Lower lobe of right lung (tissue), 2 donors: ENCODE measurements around the gene RAB28. TPM values are rescaled to one million over a fixed set of nuclear protein-coding genes. Genes with fewer than 3 reads are reported as not detected.
A peak's percentile ranks its signal among the peaks of the same experiment; 100 is the strongest.

ENCODE experiments used
- ATAC-seq, 2 donors: fragments of 200-7000 bp; cut with Tn5 transposase; one replicate each; pipeline ENCODE4 v1.9.1; 2020 to 2022; ENCODE audit warnings: mild to moderate bottlenecking in 2 of 2, moderate library complexity in 2 of 2
- DNase-seq: peaks from one replicate; pipeline ENCODE4 v3.0.0-alpha.2; 2020
- H3K27ac ChIP-seq: fragments of 200-600 bp; one replicate; pipeline ENCODE4 v1.8.0; 2022
- H3K27me3 ChIP-seq: fragments of 200-600 bp; one replicate; pipeline ENCODE4 v1.8.0; 2022; ENCODE audit warnings: low read depth
- H3K36me3 ChIP-seq: fragments of 200-600 bp; one replicate; pipeline ENCODE4 v1.8.0; 2022; ENCODE audit warnings: mild to moderate bottlenecking
- H3K4me1 ChIP-seq: fragments of 200-600 bp; one replicate; pipeline ENCODE4 v1.8.0; 2022
- H3K4me3 ChIP-seq: fragments of 200-600 bp; one replicate; pipeline ENCODE4 v1.8.0; 2022; ENCODE audit warnings: mild to moderate bottlenecking
- H3K9me3 ChIP-seq: fragments of 200-600 bp; one replicate; pipeline ENCODE4 v1.8.0; 2022
- intact Hi-C: fragments of 100-400 bp; cut with DNase I; formaldehyde crosslinking; loops from one replicate; pipeline ENCODE4 v1.11.0; 2022
- long read RNA-seq: library from polyadenylated mRNA; unstranded; transcript quantifications from one replicate; pipeline ENCODE4 v2.0.0, GENCODE V29; 2021
- total RNA-seq: library from RNA; stranded (reverse); fragmentation: NEBNext Ultra II Directional; extraction: Animal tissue kit (Norgen Biotek cat#: 25700); gene quantifications from one replicate; pipeline ENCODE4 v1.2.1, GENCODE V29; 2021
- TF ChIP-seq, protein P1 (sequence below): fragments of 200-600 bp; IDR thresholded peaks from one replicate; pipeline ENCODE4 v1.8.0; 2022; ENCODE audit warnings: antibody characterized with exemption, mild to moderate bottlenecking
- donor health status: DM: no; HTN: yes; CAD: no; lungs with severe emphysema.

RAB28 gene
- total RNA-seq = 18.8 TPM
- long read RNA-seq, transcript RAB28-202 (7 exons, 1,715 nt) = major isoform, 27 of 40 reads
- long read RNA-seq, transcript RAB28-201 (8 exons, 1,810 nt) = minor isoform, 7 of 40 reads
- long read RNA-seq, partial matches to known transcripts = 2 of 40 reads
- long read RNA-seq, other reads (novel, unspliced or antisense) = 3 of 40 reads

DNA sequence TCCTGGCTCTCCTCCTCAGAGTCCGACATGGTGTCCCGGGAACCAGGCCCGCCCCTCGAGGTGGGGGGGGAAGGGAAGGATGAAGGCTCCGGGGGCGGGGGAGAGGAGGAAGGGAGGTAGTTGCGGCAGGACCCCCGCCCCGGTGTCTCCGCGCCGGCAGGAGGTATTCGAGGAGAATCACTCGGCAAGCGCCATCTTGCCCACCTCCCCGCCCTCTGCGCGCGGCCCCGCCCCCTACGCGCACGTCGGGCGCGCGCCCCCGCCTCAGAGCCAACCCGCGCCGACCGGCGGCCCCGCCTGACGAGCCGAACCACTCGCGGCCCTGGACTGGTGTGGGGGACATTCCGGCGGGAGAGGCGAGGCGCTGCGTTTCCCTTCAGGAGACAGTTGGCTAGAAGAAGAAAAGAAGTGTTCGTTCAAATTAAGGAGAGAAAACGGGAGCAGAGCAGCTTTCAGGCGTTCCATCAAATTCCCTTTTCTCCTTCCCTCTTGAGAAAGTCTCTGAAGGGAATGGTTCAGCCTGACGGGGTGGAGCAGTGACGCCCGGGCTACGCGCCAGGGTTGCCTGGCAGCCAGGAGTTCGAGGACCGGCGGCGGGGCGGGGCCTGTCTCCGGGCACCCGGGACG is at the start of gene RAB28:
RAB28 (minus strand) TSS at position 219 of the 627 bp plus-strand sequence.
- H3K4me3 ChIP-seq = peak within 1 kb of the TSS; percentile 84
- TF ChIP-seq, protein P1, sequence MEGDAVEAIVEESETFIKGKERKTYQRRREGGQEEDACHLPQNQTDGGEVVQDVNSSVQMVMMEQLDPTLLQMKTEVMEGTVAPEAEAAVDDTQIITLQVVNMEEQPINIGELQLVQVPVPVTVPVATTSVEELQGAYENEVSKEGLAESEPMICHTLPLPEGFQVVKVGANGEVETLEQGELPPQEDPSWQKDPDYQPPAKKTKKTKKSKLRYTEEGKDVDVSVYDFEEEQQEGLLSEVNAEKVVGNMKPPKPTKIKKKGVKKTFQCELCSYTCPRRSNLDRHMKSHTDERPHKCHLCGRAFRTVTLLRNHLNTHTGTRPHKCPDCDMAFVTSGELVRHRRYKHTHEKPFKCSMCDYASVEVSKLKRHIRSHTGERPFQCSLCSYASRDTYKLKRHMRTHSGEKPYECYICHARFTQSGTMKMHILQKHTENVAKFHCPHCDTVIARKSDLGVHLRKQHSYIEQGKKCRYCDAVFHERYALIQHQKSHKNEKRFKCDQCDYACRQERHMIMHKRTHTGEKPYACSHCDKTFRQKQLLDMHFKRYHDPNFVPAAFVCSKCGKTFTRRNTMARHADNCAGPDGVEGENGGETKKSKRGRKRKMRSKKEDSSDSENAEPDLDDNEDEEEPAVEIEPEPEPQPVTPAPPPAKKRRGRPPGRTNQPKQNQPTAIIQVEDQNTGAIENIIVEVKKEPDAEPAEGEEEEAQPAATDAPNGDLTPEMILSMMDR = no peak
- ATAC-seq (peak; percentile 99 to 100), DNase-seq (peak; percentile 96)
- H3K4me1 ChIP-seq = peaks cover 22% of the 10 kb centered on the region
- no peaks in the 10 kb centered on the region for H3K9me3 ChIP-seq
- intact Hi-C loops = no loop called here
- peak within 1 kb of the TSS; percentile 91 for H3K27ac ChIP-seq
- H3K27me3 ChIP-seq = peaks cover 11% of the 10 kb centered on the region
- no peaks in the 10 kb centered on the region for H3K36me3 ChIP-seq

DNA sequence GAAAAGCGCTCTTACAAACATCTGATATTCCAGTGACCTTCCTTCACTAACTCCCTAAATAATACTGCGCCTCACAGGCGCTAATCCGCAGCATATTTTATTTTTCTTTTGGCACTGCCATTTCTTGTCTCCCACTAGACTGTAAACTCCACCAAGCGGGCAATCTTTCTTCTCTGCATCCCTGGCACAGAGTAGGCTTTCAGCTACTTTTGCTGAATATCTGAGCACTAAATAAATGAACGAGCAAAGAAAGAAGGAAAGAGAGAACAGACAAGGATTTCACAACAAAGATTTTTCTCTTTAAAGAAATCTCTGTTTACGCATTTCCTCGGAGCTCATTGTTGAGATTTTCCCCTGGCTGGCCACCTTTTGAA is 47.5 kb upstream of the RAB28 start:
- TF ChIP-seq, protein P1 = no peak
- Histone ChIP-seq H3K9me3 (no peaks in the 10 kb centered on the region), H3K4me3 (no peak overlapping the region), H3K27me3 (peaks cover 98% of the 10 kb centered on the region), H3K4me1 (peaks cover 16% of the 10 kb centered on the region), H3K36me3 (no peaks in the 10 kb centered on the region), H3K27ac (no peak overlapping the region)
- ATAC-seq (no peak), DNase-seq (no peak)
- intact Hi-C loops = no loop called here

DNA sequence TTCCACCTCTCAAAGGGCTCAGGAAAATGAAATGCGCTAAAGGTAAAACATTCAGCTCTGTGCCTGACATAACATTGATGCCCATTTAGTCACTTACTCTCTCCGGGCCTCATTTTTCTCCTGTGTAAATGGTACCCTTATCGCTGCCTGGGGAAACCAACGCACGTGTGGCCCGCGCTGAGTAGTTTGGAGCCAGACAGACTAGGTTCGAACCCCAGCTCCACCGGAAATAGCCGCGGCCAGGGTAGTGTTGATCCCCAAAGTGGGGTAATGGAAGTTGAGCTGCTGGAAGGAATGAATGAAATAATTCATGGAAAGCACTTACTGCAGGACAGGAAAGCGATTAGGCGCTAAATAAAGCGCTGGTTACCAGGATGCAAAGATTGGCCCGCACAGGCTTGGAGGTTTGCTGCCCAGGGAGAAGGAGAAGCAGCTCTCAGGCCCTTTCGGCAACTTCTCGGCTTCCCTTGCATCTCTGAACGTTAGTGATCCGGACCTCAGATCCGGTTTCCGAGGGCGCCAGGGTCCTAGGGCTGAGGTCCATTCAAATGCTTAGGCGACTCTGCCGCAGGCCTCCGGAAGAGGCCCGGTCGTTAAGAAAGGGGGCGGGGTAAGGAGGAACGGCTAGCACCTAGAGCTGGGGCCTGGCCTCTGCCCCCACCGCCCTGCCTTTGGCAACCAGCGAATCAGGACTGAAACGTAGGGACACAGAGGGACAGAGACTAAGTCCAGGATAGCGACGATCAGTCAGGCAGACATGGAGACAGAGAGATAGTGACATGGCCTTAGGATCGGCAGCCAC is 46.9 kb upstream of the RAB28 start:
- Histone ChIP-seq H3K27me3 (peaks cover 98% of the 10 kb centered on the region), H3K9me3 (no peaks in the 10 kb centered on the region), H3K36me3 (no peaks in the 10 kb centered on the region), H3K27ac (no peak overlapping the region), H3K4me3 (no peak overlapping the region), H3K4me1 (peaks cover 16% of the 10 kb centered on the region)
- intact Hi-C loops = no loop called here
- TF ChIP-seq, protein P1 = no peak
- ATAC-seq (no peak), DNase-seq (no peak)

DNA sequence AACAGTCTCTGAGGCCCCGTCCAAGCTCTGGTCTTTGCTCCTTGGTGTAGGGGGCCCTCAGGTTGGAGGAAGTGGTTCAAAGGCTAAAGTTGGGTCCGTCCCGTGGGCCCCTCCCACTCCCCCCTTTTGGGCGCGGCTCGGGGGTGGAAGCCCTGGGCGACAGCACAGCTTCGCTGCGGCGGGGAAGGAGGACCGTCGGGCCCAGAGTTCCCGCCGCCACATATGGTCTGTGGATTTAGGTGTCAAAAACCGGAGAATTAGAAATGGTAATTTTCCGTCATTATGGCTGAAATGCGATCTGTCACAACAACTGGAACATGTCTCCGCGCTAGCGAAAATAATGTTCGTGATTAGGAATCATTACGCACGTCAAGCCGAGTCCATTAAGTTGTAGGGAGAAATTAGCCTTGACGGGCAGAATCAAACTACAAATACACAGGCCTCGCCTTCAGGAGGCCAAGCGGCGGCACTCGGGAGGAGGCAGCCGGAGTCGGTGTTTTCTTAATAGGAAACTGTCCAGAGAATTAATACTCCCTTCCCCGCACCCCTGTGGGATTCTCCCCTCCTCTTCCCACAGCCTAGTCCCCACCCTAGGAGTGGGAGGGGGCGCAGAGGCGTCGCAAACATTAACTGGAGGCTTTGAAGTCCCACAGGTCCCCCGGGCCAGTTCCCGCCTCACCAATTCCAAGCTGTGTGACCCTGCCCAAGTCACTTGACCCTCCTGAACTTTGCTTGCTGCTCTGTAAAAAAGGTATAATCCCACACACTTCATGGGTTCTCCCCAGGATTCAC is 45.2 kb upstream of the RAB28 start:
- H3K9me3 ChIP-seq = peaks cover 3% of the 10 kb centered on the region
- intact Hi-C loops = no loop called here
- H3K27me3 ChIP-seq = peaks cover 98% of the 10 kb centered on the region
- DNase-seq (no peak), ATAC-seq (no peak)
- TF ChIP-seq, protein P1 = no peak
- H3K27ac ChIP-seq = no peak overlapping the region
- H3K4me1 ChIP-seq = peaks cover 16% of the 10 kb centered on the region
- no peak overlapping the region for H3K4me3 ChIP-seq
- H3K36me3 ChIP-seq = no peaks in the 10 kb centered on the region

DNA sequence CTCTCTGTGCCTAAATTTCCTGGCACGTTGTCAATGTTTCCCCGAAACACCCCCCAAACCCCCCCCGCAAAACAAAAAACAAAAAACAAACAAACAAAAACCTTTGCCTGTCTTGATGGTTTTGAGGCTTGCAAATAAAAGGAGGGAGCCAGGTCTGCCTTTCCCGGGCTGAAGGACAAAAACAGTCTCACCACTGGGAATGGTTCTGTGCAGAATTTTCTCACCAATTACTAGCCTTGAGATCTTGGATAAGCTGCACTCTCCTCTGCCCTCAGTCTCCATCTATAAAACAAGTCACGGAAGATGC is 44.6 kb upstream of the RAB28 start:
- no peak for DNase-seq
- intact Hi-C loops = no loop called here
- H3K36me3 ChIP-seq = no peaks in the 10 kb centered on the region
- TF ChIP-seq, protein P1 = no peak
- peaks cover 7% of the 10 kb centered on the region for H3K9me3 ChIP-seq
- H3K4me1 ChIP-seq = peaks cover 16% of the 10 kb centered on the region
- no peak overlapping the region for H3K4me3 ChIP-seq
- H3K27me3 ChIP-seq = peaks cover 98% of the 10 kb centered on the region
- ATAC-seq = no peak
- no peak overlapping the region for H3K27ac ChIP-seq
